Measurements from ENCODE around the gene MBTD1. TPM values are rescaled to one million over a fixed set of nuclear protein-coding genes. Genes with fewer than 3 reads are reported as not detected.

MBTD1 gene
- total RNA-seq, 1 experiment from 2014 or later: 19.3 TPM

GRCh38 chr17:51261024-51261963 lies 1.4 kb upstream of the MBTD1 start:
- no peaks in the 10 kb centered on the region for H3K27me3 ChIP-seq (ENCODE audit: control insufficient read depth, insufficient read depth, low read length)
- peak overlapping the region; percentile 97 for H3K4me3 ChIP-seq (ENCODE audit: insufficient read depth, low read depth, low read length)
- peak; percentile 90 for DNase-seq
- H3K36me3 ChIP-seq (replicated peaks; ENCODE audit: control insufficient read depth, insufficient read depth, low read length): peaks cover 2% of the 10 kb centered on the region

GRCh38 chr17:51260237-51261023 lies 581 bp upstream of the MBTD1 start, which contains the start of gene UTP18:
UTP18 (plus strand) TSS chr17:51260546; CDS start chr17:51260585, 39 bp downstream.
- Histone ChIP-seq H3K27me3 (ENCODE audit: control insufficient read depth, insufficient read depth, low read length) (no peaks in the 10 kb centered on the region), H3K4me3 (ENCODE audit: insufficient read depth, low read depth, low read length) (peak within 1 kb of the TSS; percentile 97), H3K36me3 (replicated peaks; ENCODE audit: control insufficient read depth, insufficient read depth, low read length) (peaks cover 2% of the 10 kb centered on the region)
- peak; percentile 96 for DNase-seq

- peak overlapping the region; percentile 97 for H3K4me3 ChIP-seq (ENCODE audit: insufficient read depth, low read depth, low read length)
- peak; percentile 29 for DNase-seq
- H3K27me3 ChIP-seq (ENCODE audit: control insufficient read depth, insufficient read depth, low read length): no peaks in the 10 kb centered on the region
- peaks cover 1% of the 10 kb centered on the region; the same call in 1 of the 2 replicates for H3K36me3 ChIP-seq (replicated peaks; ENCODE audit: control insufficient read depth, insufficient read depth, low read length)
These were observed 889 bp downstream of the MBTD1 start for GRCh38 chr17:51258756-51259563.

GRCh38 chr17:51257150-51258081 lies 2.4 kb downstream of the MBTD1 start:
- no peak for DNase-seq
- H3K36me3 ChIP-seq (replicated peaks; ENCODE audit: control insufficient read depth, insufficient read depth, low read length): peaks cover 1% of the 10 kb centered on the region
- no peak overlapping the region for H3K4me3 ChIP-seq (ENCODE audit: insufficient read depth, low read depth, low read length)
- no peaks in the 10 kb centered on the region for H3K27me3 ChIP-seq (ENCODE audit: control insufficient read depth, insufficient read depth, low read length)

GRCh38 chr17:51256101-51256500 lies 3.7 kb downstream of the MBTD1 start:
- Histone ChIP-seq H3K4me3 (ENCODE audit: insufficient read depth, low read depth, low read length) (no peak overlapping the region), H3K36me3 (replicated peaks; ENCODE audit: control insufficient read depth, insufficient read depth, low read length) (peaks cover 1% of the 10 kb centered on the region), H3K27me3 (ENCODE audit: control insufficient read depth, insufficient read depth, low read length) (no peaks in the 10 kb centered on the region)
- DNase-seq: no peak

GRCh38 chr17:51255673-51256072 lies 4.2 kb downstream of the MBTD1 start:
- peaks cover 1% of the 10 kb centered on the region for H3K36me3 ChIP-seq (replicated peaks; ENCODE audit: control insufficient read depth, insufficient read depth, low read length)
- no peak overlapping the region for H3K4me3 ChIP-seq (ENCODE audit: insufficient read depth, low read depth, low read length)
- no peaks in the 10 kb centered on the region for H3K27me3 ChIP-seq (ENCODE audit: control insufficient read depth, insufficient read depth, low read length)
- no peak for DNase-seq

- H3K4me3 ChIP-seq (ENCODE audit: insufficient read depth, low read depth, low read length): no peak overlapping the region
- H3K27me3 ChIP-seq (ENCODE audit: control insufficient read depth, insufficient read depth, low read length): no peaks in the 10 kb centered on the region
- H3K36me3 ChIP-seq (replicated peaks; ENCODE audit: control insufficient read depth, insufficient read depth, low read length): no peaks in the 10 kb centered on the region; the same call in none of the 2 replicates
- no peak for DNase-seq
These were observed 8.8 kb downstream of the MBTD1 start for GRCh38 chr17:51251010-51251409.

- Histone ChIP-seq H3K36me3 (replicated peaks; ENCODE audit: control insufficient read depth, insufficient read depth, low read length) (no peaks in the 10 kb centered on the region; the same call in none of the 2 replicates), H3K4me3 (ENCODE audit: insufficient read depth, low read depth, low read length) (no peak overlapping the region), H3K27me3 (ENCODE audit: control insufficient read depth, insufficient read depth, low read length) (no peaks in the 10 kb centered on the region)
- no peak for DNase-seq
These were observed 9.5 kb downstream of the MBTD1 start for GRCh38 chr17:51250314-51250840.

- Histone ChIP-seq H3K36me3 (replicated peaks; ENCODE audit: control insufficient read depth, insufficient read depth, low read length) (no peaks in the 10 kb centered on the region), H3K27me3 (ENCODE audit: control insufficient read depth, insufficient read depth, low read length) (no peaks in the 10 kb centered on the region), H3K4me3 (ENCODE audit: insufficient read depth, low read depth, low read length) (no peak overlapping the region)
- no peak for DNase-seq
These were observed 14.3 kb downstream of the MBTD1 start for GRCh38 chr17:51245535-51245934.

GRCh38 chr17:51244041-51244440 lies 15.8 kb downstream of the MBTD1 start:
- no peak overlapping the region for H3K4me3 ChIP-seq (ENCODE audit: insufficient read depth, low read depth, low read length)
- DNase-seq: no peak
- H3K36me3 ChIP-seq (replicated peaks; ENCODE audit: control insufficient read depth, insufficient read depth, low read length): no peaks in the 10 kb centered on the region
- no peaks in the 10 kb centered on the region for H3K27me3 ChIP-seq (ENCODE audit: control insufficient read depth, insufficient read depth, low read length)

GRCh38 chr17:51240275-51240674 lies 19.6 kb downstream of the MBTD1 start:
- no peak overlapping the region for H3K4me3 ChIP-seq (ENCODE audit: insufficient read depth, low read depth, low read length)
- H3K36me3 ChIP-seq (replicated peaks; ENCODE audit: control insufficient read depth, insufficient read depth, low read length): no peaks in the 10 kb centered on the region
- DNase-seq: no peak
- H3K27me3 ChIP-seq (ENCODE audit: control insufficient read depth, insufficient read depth, low read length): no peaks in the 10 kb centered on the region

GRCh38 chr17:51238255-51238887 lies 21.5 kb downstream of the MBTD1 start:
- no peak overlapping the region for H3K4me3 ChIP-seq (ENCODE audit: insufficient read depth, low read depth, low read length)
- H3K36me3 ChIP-seq (replicated peaks; ENCODE audit: control insufficient read depth, insufficient read depth, low read length): no peaks in the 10 kb centered on the region
- DNase-seq: no peak
- H3K27me3 ChIP-seq (ENCODE audit: control insufficient read depth, insufficient read depth, low read length): no peaks in the 10 kb centered on the region

GRCh38 chr17:51234162-51234561 lies 25.7 kb downstream of the MBTD1 start:
- Histone ChIP-seq H3K4me3 (ENCODE audit: insufficient read depth, low read depth, low read length) (no peak overlapping the region), H3K27me3 (ENCODE audit: control insufficient read depth, insufficient read depth, low read length) (no peaks in the 10 kb centered on the region), H3K36me3 (replicated peaks; ENCODE audit: control insufficient read depth, insufficient read depth, low read length) (no peaks in the 10 kb centered on the region)
- no peak for DNase-seq

Measured in H7 (cell line).